Measurements from ENCODE around the gene ADAM19.
A peak's percentile ranks its signal among the peaks of the same experiment; 100 is the strongest.

GRCh38 chr5:157603333-157604190, 28.0 kb upstream of the ADAM19 start:
- TF ChIP-seq, protein P1, sequence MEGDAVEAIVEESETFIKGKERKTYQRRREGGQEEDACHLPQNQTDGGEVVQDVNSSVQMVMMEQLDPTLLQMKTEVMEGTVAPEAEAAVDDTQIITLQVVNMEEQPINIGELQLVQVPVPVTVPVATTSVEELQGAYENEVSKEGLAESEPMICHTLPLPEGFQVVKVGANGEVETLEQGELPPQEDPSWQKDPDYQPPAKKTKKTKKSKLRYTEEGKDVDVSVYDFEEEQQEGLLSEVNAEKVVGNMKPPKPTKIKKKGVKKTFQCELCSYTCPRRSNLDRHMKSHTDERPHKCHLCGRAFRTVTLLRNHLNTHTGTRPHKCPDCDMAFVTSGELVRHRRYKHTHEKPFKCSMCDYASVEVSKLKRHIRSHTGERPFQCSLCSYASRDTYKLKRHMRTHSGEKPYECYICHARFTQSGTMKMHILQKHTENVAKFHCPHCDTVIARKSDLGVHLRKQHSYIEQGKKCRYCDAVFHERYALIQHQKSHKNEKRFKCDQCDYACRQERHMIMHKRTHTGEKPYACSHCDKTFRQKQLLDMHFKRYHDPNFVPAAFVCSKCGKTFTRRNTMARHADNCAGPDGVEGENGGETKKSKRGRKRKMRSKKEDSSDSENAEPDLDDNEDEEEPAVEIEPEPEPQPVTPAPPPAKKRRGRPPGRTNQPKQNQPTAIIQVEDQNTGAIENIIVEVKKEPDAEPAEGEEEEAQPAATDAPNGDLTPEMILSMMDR (conservative IDR thresholded peaks at IDR 0.05; ENCODE audit: low read depth, low read length): no peak
- TF ChIP-seq RCOR1 (IDR thresholded peaks at IDR 0.05; ENCODE audit: insufficient replicate concordance, low read length) (no peak), POLR2A (IDR thresholded peaks at IDR 0.05; ENCODE audit: low read depth, low read length) (no peak), RAD21 (IDR thresholded peaks at IDR 0.05; ENCODE audit: low read length) (peak; percentile 4; the same call in 1 of the 2 replicates), RFX5 (IDR thresholded peaks at IDR 0.05; ENCODE audit: low read depth, low read length) (no peak), FOS (IDR thresholded peaks at IDR 0.05; ENCODE audit: low read depth, low read length) (peak; percentile 91)
